Caco-2 (cell line): ENCODE data around the gene TYROBP. TPM values are rescaled to one million over a fixed set of nuclear protein-coding genes. Genes with fewer than 3 reads are reported as not detected.
"Not testable (repeated sequence)": the region's sequence is repeated elsewhere in the genome, so short reads cannot be mapped to it uniquely, and the experiment has no call there.

ENCODE experiments used
- BruUV-seq: library from RNA; stranded (reverse); fragments of 400-500 nt; replicated peaks from 2 replicates; lab custom pipeline; 2021; lab: Mats Ljungman, UMichigan
- CTCF ChIA-PET: fragments of 300-600 bp; sonication (Branson Sonifier 250); formaldehyde crosslinking; loops from one replicate; lab custom pipeline; 2022; ENCODE audit warnings: antibody characterized with exemption; lab: Charles Lee
- POLR2A ChIA-PET: fragments of 300-600 bp; sonication (Branson Sonifier 250); formaldehyde crosslinking; loops from one replicate; lab custom pipeline; 2022; ENCODE audit warnings: antibody characterized with exemption; lab: Charles Lee
- DNase-seq, 2 experiments: peaks; one replicate each; pipeline versions ENCODE4 v3.0.0 to v3.0.0-alpha.2; 2020 to 2022
- H3K27me3 ChIP-seq: replicated peaks from 2 replicates; pipeline ENCODE4 v1.6.0; 2011; ENCODE audit warnings: low read length; ENCODE audit not compliant: control insufficient read depth, insufficient read depth
- H3K36me3 ChIP-seq: 2 replicates; pipeline ENCODE4 v1.5.1; 2011; ENCODE audit warnings: low read length; ENCODE audit not compliant: control insufficient read depth, insufficient read depth
- H3K4me1 ChIP-seq: fragments of 250-450 bp; sonication (Bioruptor Pico); 2 replicates; pipeline ENCODE4 v1.5.1; 2020; ENCODE audit warnings: mild to moderate bottlenecking
- H3K4me3 ChIP-seq: 2 replicates; pipeline ENCODE4 v1.5.1; 2011; ENCODE audit warnings: low read depth, mild to moderate bottlenecking, control low read depth, low read length
- H3K9me3 ChIP-seq: fragments of 250-450 bp; sonication (Bioruptor Pico); 2 replicates; pipeline ENCODE4 v1.5.1; 2020; ENCODE audit warnings: mild to moderate bottlenecking, moderate library complexity
- H3K27ac Mint-ChIP-seq: one replicate; pipeline ENCODE4 v1.8.0; 2022; ENCODE audit warnings: mixed read lengths; ENCODE audit not compliant: unreplicated experiment
- H3K27me3 Mint-ChIP-seq: one replicate; pipeline ENCODE4 v1.8.0; 2022; ENCODE audit warnings: mixed read lengths; ENCODE audit not compliant: insufficient read depth, unreplicated experiment
- H3K36me3 Mint-ChIP-seq: one replicate; pipeline ENCODE4 v1.8.0; 2022; ENCODE audit warnings: mild to moderate bottlenecking, mixed read lengths; ENCODE audit not compliant: insufficient read depth, unreplicated experiment
- H3K4me1 Mint-ChIP-seq: one replicate; pipeline ENCODE4 v1.8.0; 2022; ENCODE audit warnings: low read depth, mixed read lengths; ENCODE audit not compliant: unreplicated experiment
- H3K4me3 Mint-ChIP-seq: one replicate; pipeline ENCODE4 v1.8.0; 2022; ENCODE audit warnings: mild to moderate bottlenecking, moderate library complexity, mixed read lengths; ENCODE audit not compliant: unreplicated experiment
- H3K9me3 Mint-ChIP-seq: one replicate; pipeline ENCODE4 v1.8.0; 2022; ENCODE audit warnings: mixed read lengths; ENCODE audit not compliant: unreplicated experiment
- CTCF ChIP-seq, 2 experiments: fragments of 200-600 bp in 1 of 2; IDR thresholded peaks; 1 replicate in 1 of 2; 2 replicates in 1 of 2; pipeline versions ENCODE4 v1.5.1 to v1.8.0; 2011 to 2022; ENCODE audit warnings: antibody characterized with exemption in 1 of 2, control low read depth in 1 of 2, inconsistent platforms in 1 of 2, low read depth in 1 of 2, low read length in 1 of 2, mild to moderate bottlenecking in 1 of 2, moderate library complexity in 1 of 2; ENCODE audit not compliant: insufficient read depth in 1 of 2, severe bottlenecking in 1 of 2, unreplicated experiment in 1 of 2
- intact Hi-C: fragments of 100-400 bp; cut with micrococcal nuclease; formaldehyde crosslinking; loops from one replicate; pipeline ENCODE4 v1.10.0; 2022; ENCODE audit not compliant: unreplicated experiment
- total RNA-seq: library from RNA; stranded (reverse); gene quantifications from 2 replicates; pipeline ENCODE4 v1.2.3, GENCODE V29; 2022

Gene TYROBP
- total RNA-seq, 1 experiment from 2014 or later: not detected

DNA sequence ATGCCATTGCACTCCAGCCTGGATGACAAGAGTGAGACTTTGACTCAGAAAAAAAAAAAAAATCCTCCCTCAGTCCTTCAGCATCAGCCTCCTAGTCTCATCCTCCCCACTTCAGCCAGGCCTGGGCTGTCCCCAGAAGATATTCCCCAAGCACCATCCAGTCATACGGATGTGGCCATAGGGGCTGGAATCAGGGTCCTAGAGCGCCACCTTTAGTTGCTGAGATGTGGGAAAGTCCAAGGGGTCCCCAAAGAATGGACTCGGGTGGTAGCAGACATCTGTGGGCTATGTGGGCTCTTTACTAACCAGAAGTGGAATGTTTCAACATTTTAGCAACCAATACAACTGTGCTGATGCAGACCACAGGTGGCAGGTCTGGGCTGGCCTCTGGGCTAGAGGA is 3.1 kb upstream of the TYROBP start:
- intact Hi-C loops: no loop called here
- no peak overlapping the region for H3K4me3 ChIP-seq
- no TSS peak for BruUV-seq
- H3K27ac Mint-ChIP-seq: no peak overlapping the region
- peaks cover 7% of the 10 kb centered on the region for H3K27me3 Mint-ChIP-seq
- TF ChIP-seq CTCF (IDR thresholded peaks at IDR 0.05; ENCODE audit: insufficient read depth in 1 of 2, low read depth in 1 of 2, low read length in 1 of 2, severe bottlenecking in 1 of 2, unreplicated experiment in 1 of 2): no peak
- H3K9me3 Mint-ChIP-seq: no peaks in the 10 kb centered on the region
- H3K9me3 ChIP-seq: no peaks in the 10 kb centered on the region
- 0 out of 2 replicates have a peak, but pooled peaks cover 1% of the 10 kb centered on the region for H3K27me3 ChIP-seq
- H3K4me1 ChIP-seq: no peaks in the 10 kb centered on the region
- no peaks in the 10 kb centered on the region for H3K36me3 Mint-ChIP-seq
- no peaks in the 10 kb centered on the region for H3K36me3 ChIP-seq
- no peaks in the 10 kb centered on the region for H3K4me1 Mint-ChIP-seq
- no peak for DNase-seq
- ChIA-PET CTCF (no interaction called here), POLR2A (no interaction called here)
- H3K4me3 Mint-ChIP-seq: no peak overlapping the region

DNA sequence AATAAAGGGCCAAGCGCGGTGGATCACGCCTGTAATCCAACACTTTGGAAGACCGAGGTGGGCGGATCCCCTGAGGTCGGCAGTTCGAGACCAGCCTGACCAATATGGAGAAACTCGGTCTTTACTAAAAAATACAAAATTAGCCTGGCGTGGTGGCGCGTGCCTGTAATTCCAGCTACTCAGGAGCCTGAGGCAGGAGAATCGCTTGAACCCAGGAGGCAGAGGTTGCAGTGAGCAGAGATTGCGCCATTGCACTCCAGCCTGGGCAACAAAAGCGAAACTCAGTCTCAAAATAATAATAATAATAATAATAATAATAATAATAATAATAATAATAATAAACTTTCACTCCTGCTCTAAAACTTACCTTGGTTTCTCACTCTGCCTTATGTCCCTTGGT is 2.3 kb upstream of the TYROBP start:
- BruUV-seq, POLR2A ChIA-PET, H3K4me1 ChIP-seq, H3K27ac Mint-ChIP-seq, H3K27me3 ChIP-seq, H3K9me3 Mint-ChIP-seq, H3K27me3 Mint-ChIP-seq, H3K4me3 Mint-ChIP-seq, H3K36me3 ChIP-seq, H3K4me3 ChIP-seq, DNase-seq, intact Hi-C loops, H3K9me3 ChIP-seq, CTCF ChIA-PET, H3K36me3 Mint-ChIP-seq, H3K4me1 Mint-ChIP-seq: not testable (repeated sequence)

- no peak overlapping the region for H3K4me3 Mint-ChIP-seq
- H3K4me1 ChIP-seq: no peaks in the 10 kb centered on the region
- H3K27me3 ChIP-seq: 0 out of 2 replicates have a peak, but pooled peaks cover 1% of the 10 kb centered on the region
- H3K36me3 Mint-ChIP-seq: no peaks in the 10 kb centered on the region
- no TSS peak for BruUV-seq
- ChIA-PET CTCF (interaction anchor here (1.1 kb wide), 1 partner anchor 22 kb away, joined by 3 read pairs; no protein-coding TSS in a partner anchor), POLR2A (no interaction called here)
- DNase-seq: no peak
- H3K4me1 Mint-ChIP-seq: no peaks in the 10 kb centered on the region
- peaks cover under 1% of the 10 kb centered on the region for H3K27me3 Mint-ChIP-seq
- no peak overlapping the region for H3K4me3 ChIP-seq
- H3K36me3 ChIP-seq: no peaks in the 10 kb centered on the region
- H3K9me3 Mint-ChIP-seq: no peaks in the 10 kb centered on the region
- no peak for TF ChIP-seq CTCF (IDR thresholded peaks at IDR 0.05; ENCODE audit: insufficient read depth in 1 of 2, low read depth in 1 of 2, low read length in 1 of 2, severe bottlenecking in 1 of 2, unreplicated experiment in 1 of 2)
- intact Hi-C loops: no loop called here
- no peaks in the 10 kb centered on the region for H3K9me3 ChIP-seq
- no peak overlapping the region for H3K27ac Mint-ChIP-seq
Measured at GRCh38 chr19:35909684-35910035, 1.6 kb upstream of the TYROBP start.
